HG03460 (cell line): ENCODE data around the gene TMEM174.
"Not testable (repeated sequence)": the region's sequence is repeated elsewhere in the genome, so short reads cannot be mapped to it uniquely, and the experiment has no call there.

Source experiments
- ATAC-seq: cut with Tn5 transposase; IDR thresholded peaks from one replicate; pipeline ENCODE4 v1.9.1; 2021; ENCODE audit not compliant: unreplicated experiment

Gene TMEM174

DNA sequence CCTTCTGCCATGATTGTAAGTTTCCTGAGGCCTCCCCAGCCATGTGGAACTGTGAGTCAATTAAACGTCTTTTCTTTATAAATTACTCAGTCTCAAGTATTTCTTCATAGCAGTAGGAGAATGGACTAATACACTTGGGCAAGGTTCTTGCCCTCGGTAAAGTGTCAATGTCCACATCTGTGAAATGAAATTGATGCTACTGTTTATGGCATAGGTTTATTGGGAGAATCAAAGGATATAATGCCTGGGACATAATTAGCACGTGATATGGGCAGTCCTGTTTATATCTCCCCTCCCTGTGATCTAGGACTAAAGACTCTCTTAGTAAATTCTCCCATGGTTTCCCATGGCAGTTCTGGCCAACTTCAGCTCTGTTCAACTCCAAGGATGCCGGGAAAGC lies 19.4 kb downstream of the TMEM174 start:
- no peak for ATAC-seq

DNA sequence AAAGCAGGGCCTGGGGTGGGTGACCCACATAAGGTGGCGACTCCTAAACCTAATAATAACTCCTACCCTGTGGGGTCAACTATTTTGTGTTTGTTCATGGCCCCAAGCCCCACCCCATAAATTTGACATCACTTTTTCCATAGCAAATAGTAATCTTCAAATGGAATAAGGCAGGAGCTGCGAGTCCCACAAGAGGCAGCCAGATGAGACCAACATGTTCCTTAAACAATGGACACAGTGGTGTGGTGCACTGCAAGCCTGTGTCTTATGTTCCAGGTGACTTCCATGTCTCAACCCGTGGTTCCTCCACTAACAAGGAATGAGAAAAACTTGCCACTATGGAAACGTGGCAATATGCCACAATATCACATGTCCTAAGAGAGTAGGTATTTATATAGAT lies 20.6 kb downstream of the TMEM174 start:
- ATAC-seq: no peak

DNA sequence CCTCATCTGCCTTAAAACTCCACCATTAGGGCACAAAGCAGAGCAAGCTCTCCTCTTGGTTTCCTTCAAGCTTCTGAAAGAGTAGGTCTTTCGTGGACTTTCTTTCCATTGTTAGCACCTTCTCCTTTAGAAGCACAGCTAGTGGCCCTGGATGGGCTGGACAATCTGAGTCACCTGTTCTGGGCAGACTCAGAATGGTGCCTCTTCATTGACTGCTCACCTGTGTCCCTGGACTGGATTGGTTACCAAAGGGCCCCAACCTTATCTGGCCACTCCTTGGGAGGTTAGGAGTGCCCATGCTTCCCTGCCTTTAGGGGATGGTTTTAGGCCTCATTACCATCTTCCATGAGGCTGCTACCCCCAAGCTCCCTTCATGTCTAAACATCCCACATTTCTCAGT lies 23.2 kb downstream of the TMEM174 start:
- no peak for ATAC-seq

DNA sequence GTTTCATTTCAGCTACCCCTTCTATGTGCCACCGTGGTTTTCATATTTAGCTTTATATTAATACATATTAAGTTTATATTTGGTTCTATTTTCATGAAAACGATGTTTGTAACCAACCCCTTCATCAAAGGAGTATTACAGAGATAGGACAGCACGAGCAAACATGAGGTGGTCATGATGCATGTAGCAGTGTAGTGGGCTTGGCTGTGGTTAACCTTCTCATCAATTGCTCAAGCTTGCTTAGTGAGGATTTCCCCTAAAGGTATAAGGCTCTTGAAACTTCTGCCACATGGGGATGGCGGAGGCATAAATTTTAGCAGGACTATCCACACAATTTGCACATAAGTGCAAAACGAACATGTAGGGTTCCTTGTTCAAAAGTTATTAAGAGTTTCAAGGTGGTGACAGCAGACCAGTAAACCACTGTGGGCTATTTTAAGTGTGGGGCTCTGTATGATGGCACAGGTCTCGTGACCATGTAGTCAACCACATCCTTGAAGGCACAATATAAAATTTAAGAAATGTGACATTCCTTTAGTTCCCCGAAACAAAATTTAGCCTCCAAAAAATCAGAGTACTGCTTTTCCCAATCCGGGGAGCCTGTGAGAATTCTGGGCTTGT lies 24.8 kb downstream of the TMEM174 start:
- no peak for ATAC-seq

DNA sequence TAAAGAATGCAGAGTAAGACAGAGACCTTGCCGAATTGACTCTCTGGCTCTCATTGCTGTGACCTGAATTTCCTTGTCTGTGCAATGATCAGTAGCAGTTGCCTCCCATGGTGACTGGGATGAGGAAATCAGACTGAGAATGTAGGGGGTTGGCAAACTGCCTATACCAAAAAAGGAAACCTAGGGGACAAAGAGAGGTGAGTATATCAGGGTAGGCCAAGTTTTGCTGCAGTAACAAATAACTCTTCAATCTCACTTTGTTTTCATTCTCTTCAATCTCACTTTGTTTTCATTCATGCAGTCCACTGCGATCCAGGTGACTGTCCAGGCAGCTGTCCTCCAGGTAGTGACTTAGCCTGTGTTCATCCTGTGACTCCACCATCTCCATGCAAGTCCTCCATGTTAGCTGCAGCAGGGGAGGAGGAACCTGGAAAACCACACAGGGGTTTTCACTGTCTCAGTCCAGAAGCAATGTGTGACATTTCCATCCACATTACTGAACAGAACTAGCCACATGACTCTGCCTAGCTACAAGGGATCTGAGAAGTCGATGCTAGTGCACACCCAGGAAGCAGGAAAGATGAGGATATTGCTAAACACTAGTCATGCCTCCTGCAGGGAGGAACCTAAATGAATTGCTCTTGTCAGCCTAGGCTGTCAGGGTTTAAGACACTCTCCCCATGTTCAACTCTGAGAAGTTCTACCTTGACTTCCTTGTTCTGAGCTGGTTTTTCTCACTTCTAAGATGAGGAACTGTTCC lies 26.0 kb downstream of the TMEM174 start:
- no peak for ATAC-seq

DNA sequence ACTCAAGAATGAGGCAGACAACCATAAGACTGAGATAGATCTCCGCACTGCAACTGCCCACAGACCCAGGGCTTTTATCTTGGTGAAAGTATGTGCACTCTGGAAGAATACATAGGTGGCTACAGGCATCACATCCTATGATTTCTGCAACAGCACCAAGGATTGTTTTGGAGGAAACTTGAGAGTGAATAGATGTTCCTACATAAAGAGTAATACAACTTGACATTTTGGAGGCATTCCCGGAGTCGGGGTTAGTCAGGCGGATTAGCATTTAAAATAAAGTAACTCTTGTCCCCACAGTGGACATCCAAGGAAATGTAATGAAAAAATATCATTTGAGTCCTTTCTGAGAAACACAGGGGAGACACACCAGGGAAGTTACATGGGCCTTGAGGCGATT lies 26.7 kb downstream of the TMEM174 start:
- ATAC-seq: no peak

DNA sequence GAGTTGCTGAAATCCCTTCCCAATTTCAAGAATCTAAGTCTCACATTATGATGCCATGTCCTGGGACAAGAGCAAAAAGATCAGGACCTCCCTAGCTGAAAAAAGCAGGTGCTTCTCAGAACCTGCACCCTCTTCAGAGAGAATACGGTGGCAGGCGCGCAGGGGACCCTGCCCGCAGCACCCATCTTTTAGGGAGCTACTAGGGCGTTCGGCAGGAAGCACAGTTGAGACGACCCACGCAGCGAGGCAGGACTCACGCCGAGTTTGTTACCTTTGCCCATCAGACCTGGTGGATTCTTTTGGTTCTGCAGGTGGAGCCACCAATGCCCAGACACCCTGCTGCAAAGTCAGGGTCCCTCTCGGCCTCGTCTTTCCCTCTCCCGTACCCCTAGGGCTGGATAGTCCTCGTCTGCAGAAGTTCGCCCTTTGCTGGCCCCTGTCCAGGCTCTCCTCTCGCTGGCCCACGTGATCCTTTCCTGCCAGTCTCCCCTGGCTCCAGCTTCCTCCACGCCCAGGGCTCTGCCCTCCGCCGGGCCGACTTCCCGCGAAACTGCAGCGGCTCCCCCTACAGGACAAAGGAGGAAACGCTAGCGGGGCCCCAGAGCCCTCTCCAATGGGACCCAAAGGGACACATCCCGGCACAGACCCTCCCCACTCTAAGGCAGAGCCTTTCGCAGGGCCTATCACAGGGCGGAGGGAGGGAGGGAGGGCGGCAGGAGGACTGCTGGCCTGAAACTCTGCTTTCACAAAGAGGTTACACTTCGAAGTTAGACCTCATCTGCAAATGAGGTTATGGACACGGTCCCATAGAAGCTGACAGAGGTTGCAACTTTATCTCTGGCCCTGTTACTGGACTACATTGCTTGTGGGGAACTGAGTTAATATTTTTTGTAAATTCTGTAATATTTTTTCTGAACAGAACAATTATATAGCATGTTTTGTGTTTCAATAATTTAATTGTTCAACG lies 28.8 kb downstream of the TMEM174 start:
- no peak for ATAC-seq

DNA sequence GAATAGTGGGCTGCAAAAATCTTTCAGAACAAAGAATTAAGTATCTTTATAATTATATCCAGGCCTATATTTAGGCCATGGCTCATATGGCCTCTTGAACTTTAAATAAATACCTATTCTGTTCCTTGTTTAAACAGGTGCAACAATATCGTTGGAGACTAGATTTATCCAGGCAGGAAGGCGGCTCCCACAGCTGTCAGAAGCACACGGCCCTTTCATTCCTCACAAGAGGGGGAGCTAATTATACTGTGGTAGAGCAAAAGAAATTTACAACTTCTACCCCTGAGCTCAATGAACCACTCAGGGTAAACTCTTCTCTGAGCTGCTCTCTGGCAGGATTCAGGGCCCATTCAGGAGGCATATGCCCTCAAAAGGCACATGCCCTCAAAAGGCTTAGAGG lies 31.3 kb downstream of the TMEM174 start:
- no peak for ATAC-seq

DNA sequence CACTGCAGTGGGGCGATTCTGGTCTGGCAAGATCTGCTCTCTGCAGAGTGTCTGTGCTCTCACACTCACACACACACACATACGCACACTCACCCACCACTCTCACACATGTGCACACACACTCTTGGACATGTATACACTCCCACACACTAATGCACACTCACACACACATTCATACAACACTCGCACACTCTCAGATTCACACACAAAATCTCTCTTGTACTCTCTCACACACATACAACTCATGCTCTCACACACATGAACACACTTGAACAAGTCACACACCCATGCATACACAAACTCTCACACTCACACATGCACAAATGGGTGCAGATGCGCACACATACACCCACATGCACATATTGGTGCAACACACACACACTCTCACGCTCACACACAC lies 31.7 kb downstream of the TMEM174 start:
- ATAC-seq: no peak

DNA sequence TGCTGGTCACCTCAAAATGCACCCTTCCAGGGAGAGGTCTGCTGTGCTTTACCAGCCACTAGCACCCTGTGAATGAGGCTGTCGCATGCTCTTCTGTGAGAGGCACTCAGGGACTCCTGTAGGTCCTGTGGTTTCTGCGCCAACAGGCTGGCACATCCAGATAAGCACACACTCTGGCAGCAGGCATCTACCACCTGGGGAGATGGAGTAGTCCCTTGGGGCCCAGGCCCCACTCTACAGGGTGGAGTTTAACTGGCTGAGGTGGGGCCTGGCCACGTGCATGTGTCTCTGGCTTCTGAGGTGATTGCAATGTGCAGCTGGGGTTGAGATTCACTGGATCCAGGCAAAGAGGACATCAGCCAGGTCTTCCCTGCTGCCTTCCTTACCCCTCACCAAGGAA lies 32.3 kb downstream of the TMEM174 start:
- no peak for ATAC-seq

DNA sequence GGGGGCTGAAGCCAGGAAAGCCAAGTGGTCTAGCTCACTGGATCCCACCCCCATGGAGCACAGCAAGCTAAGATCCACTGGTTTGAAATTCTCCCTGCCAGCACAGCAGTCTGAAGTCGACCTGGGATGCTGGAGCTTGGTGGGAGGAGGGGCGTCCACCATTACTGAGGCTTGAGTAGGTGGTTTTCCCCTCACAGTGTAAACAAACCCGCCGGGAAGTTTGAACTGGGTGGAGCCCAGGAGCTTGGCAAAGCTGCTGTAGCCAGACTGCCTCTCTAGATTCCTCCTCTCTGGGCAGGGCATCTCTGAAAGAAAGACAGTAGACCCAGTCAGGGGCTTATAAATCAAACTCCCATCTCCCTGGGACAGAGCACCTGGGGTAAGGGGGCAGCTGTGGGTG lies 34.2 kb downstream of the TMEM174 start:
- ATAC-seq: not testable (repeated sequence)

DNA sequence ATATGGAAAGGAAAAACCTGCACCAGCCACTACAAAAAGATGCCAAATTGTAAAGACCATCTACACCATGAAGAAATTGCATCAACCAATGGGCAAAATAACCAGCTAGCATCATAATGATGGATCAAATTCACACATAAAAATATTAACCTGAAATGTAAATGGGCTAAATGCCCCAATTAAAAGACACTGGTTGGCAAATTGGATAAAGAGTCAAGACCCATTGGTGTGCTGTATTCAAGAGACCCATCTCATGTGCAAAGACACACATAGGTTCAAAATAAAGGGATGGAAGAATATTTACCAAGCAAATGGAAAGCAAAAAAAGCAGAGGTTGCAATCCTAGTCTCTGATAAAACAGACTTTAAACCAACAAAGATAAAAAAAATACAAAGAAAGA lies 36.1 kb downstream of the TMEM174 start:
- not testable (repeated sequence) for ATAC-seq

DNA sequence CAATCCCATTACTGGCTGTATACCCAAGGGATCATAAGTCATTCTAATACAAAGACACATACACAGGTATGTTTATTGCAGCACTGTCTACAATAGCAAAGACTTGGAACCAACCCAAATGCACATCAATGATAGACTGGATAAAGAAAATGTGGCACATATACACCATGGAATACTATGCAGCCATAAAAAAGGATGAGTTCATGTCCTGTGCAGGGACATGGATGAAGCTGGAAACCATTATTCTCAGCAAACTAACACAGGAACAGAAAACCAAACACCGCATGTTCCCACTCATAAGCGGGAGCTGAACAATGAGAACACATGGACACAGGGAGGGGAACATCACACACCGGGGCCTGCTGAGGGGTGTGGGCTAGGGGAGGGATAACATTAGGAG lies 39.7 kb downstream of the TMEM174 start:
- ATAC-seq: not testable (repeated sequence)

DNA sequence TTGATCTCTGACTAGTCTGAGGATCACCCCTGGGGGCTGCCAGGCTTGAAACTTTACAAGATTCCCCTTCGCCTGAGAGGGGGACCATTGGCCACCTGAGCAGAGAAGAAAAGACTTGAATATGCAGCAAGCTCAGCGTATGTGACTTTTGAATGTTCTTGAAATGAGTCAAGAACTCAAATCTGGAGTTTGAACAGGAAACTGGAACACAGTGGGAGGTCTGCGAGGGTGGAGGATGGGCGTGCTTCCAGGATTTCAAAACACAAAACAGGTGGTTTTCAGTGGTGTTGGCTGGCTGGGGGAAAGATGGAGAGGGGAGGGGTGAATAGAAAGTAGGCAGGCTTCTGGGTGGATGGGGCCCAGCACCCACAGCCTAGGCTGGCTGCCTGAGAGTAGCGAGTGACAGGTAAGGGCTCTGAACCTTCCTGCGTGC lies 40.6 kb downstream of the TMEM174 start:
- ATAC-seq: no peak

DNA sequence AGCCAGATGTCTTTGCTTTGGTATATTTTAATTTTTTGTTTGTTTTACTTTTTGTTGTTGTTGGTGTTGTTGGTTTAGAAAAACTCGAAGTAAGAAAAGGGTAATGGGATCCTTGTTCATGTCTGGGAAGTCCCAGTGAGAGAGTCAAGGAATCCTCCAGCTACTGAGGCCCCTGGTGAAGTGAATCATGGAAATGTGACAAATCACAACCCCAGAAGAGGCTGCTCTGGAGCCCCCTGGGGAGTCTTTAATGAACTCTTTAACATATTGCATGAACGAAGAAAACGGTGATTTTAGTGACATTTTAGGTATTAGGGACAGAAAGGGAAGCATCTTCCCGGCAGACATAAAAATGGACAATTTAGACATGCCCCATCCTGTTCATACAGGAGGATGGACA lies 41.3 kb downstream of the TMEM174 start:
- no peak for ATAC-seq

DNA sequence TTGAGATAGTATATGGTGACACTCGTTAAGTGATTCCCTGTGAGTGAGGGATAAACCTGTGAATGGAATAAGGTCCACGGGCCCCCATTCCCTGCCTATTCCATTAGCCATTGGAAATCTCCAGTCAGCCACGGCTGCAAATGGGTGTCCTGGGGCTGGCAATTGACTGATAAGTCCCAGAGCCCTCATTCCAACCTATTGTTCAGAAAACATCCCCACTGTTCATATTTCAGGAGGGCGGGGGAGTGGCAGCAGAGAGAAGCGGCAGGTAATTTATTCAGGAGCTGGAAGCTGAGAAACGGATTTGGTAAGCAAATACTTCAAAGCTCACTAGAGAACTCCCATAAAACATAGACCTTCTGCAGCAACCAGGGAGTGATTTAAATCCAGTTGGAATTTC lies 42.0 kb downstream of the TMEM174 start:
- ATAC-seq: no peak

DNA sequence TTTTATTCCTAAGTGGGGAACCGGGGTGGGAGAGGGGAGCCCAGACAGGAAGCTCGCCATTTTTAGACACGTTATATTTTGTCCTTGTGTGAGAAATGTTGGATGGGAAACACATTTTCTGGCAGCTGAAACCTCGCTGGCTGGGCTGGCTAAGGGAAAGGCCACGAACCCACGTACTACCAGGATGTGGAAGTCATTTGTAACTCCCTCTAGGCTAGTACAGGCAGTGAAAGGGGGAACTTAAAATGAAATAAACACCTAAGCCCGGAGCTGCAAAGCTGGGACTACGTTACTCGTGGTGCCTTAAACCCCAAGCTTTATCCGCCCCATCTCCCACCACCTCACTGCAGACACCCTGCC lies 42.5 kb downstream of the TMEM174 start:
- no peak for ATAC-seq

DNA sequence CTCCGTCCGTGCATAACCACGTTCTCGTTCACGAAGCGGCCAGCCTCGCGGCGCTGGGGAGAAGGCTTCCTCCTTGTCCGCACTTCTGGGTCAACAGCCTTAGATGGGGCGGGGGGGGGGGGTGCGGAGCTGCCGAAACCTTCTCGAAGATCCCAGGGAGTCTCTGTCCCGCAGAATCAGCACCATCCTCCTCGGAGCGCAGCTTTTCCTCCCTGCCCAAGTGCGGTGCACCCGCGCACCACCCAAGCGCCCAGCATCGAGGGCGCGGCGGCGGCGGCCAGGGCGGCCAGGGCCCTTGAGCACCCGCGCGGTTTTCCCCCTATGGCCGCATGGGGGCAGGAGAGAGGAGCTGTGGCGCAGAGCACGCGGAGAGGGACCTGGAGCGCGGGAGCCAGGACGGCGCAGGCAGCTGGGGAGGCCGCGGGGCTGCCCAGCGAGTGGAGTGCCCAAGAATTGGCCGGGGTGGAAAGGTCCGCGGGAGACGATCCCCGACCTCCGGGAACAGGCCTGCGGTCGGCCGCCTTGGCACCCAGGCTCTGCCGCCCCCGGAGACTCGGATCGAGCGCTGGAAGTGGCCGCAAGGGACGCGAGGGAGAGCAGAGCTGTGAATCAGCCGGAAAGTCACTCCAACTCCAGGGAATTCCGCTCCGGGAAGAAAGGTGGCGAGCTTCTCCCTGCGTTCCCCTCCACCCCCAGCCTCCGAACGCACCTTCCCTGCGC lies 43.1 kb downstream of the TMEM174 start:
- no peak for ATAC-seq

DNA sequence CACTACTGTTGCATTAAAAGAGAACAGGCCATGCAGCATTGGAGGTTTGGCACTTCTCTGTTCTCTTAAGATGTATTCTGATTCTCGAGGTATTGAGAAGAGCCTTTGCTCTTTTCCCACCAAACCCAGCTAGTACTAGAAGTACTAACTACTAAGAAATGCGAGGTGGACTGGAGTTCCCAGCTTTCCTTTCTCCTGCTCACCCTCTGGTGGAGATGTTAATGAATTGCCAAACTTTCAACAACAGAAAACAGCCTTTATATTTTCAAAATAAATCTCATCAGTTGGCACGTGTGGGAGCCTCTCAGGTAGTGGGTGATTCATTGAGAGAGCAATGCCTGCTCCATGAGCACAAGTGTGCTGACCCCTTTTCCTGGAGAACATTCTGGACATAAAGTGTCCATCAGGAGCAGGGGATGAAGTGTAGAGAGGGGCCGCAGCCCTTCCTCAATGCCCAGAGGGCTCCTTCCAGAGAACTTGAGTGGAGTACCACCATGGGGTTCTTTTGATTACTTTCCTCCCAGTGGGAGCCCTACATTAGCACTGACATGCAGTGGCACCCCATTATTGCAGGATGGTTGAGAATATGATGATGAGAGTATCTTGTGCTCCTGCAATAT lies 45.7 kb downstream of the TMEM174 start:
- no peak for ATAC-seq

DNA sequence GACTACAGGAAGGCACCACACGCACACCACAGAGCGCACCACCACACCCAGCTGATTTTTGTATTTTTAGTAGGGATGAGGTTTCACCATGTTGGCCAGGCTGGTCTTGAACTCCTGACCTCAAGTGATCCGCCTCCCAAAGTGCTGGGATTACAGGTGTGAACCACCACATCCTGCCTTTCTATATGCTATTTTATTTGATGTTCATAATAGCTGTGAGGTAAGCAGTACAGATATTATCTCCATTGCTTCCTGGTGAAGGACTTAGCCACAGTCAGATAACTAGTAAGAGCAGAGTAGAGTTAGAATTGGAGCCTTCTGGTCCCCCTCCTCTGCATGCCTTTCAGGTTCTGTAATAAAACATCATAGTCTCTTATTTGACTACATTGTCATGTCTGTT lies 46.3 kb downstream of the TMEM174 start:
- not testable (repeated sequence) for ATAC-seq

DNA sequence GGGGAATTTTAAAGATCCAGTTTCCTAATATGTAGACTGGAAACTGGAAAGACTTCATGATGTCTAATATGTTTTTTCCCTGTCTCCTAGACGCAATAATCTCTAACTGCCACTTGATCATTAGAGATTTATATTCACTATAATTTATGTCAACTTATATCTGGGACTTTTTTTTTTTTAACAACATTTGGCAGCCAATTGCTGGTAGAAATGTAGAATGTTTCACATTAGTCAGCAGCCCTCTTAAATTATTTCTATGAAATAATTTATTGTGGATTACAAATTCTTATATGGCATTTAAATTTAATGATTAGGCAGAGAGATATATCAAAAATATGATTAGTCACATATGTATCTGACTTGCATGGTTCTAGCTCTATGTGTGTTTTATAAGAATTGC lies 48.2 kb downstream of the TMEM174 start:
- no peak for ATAC-seq
